Heart right ventricle (tissue), 16 donors: ENCODE data around the gene EVC2. TPM values are rescaled to one million over a fixed set of nuclear protein-coding genes. Genes with fewer than 3 reads are reported as not detected.

Experiments used
- ATAC-seq, 8 donors: fragments of 200-7000 bp; cut with Tn5 transposase; one replicate each; pipeline ENCODE4 v1.9.1; 2020; ENCODE audit warnings: mild to moderate bottlenecking in 8 of 8, moderate library complexity in 8 of 8, moderate number of reproducible peaks in 1 of 8
- DNase-seq, 2 donors: peaks; one replicate each; pipeline ENCODE4 v3.0.0-alpha.2; 2020
- H3K27ac ChIP-seq, 10 donors: fragments of 200-600 bp; sonication (generic) in 2 of 10; one replicate each; pipeline versions ENCODE4 v1.5.0 to v1.8.0; 2020 to 2022; ENCODE audit warnings: mild to moderate bottlenecking in 3 of 10
- H3K27me3 ChIP-seq, 7 donors: fragments of 200-600 bp; one replicate each; pipeline ENCODE4 v1.8.0; 2021 to 2022; ENCODE audit warnings: mild to moderate bottlenecking in 2 of 7
- H3K36me3 ChIP-seq, 9 donors: fragments of 200-600 bp; sonication (generic) in 1 of 9; one replicate each; pipeline versions ENCODE4 v1.5.0 to v1.8.0; 2020 to 2022; ENCODE audit warnings: mild to moderate bottlenecking in 2 of 9
- H3K4me1 ChIP-seq, 9 donors: fragments of 200-600 bp; sonication (generic) in 1 of 9; one replicate each; pipeline versions ENCODE4 v1.5.0 to v1.8.0; 2020 to 2022; ENCODE audit warnings: mild to moderate bottlenecking in 4 of 9
- H3K4me3 ChIP-seq, 10 donors: fragments of 200-600 bp; sonication (generic) in 2 of 10; one replicate each; pipeline versions ENCODE4 v1.5.0 to v1.8.0; 2020 to 2022; ENCODE audit warnings: mild to moderate bottlenecking in 7 of 10, moderate library complexity in 2 of 10
- H3K9me3 ChIP-seq, 11 donors: fragments of 200-600 bp in 10 of 11; sonication (generic) in 2 of 11; one replicate each; pipeline versions ENCODE4 v1.5.0 to v1.8.0; 2013 to 2022; ENCODE audit warnings: mild to moderate bottlenecking in 2 of 11, control low read depth in 1 of 11, moderate library complexity in 1 of 11
- CTCF ChIP-seq, 9 donors: fragments of 200-600 bp; sonication (generic) in 2 of 9; IDR thresholded peaks; one replicate each; pipeline versions ENCODE4 v1.5.0 to v1.8.0; 2021 to 2022; ENCODE audit warnings: antibody characterized with exemption in 9 of 9, mild to moderate bottlenecking in 5 of 9, moderate library complexity in 1 of 9
- WGBS, 2 donors: extraction: QIAGEN DNeasy Blood & Tissue Kit; methylation state at CpG; one replicate each; pipeline ENCODE4 v1.1.7; 2013; ENCODE audit warnings: inconsistent platforms in 1 of 2; 5-methylcytosine and 5-hydroxymethylcytosine counted together
- intact Hi-C, 10 donors: fragments of 100-400 bp; cut with DNase I; formaldehyde crosslinking; loops; one replicate each; pipeline versions ENCODE4 v1.11.1 to v1.14.2; 2022
- polyA plus RNA-seq, 2 donors: library from polyadenylated mRNA; stranded (reverse); fragments of 200-250 nt; gene quantifications; one replicate each; pipeline ENCODE4 v1.2.3, GENCODE V29; 2013
- total RNA-seq, 10 donors: library from RNA; stranded (reverse); fragmentation: NEBNext Ultra II Directional in 3 of 10; extraction: Animal tissue kit (Norgen Biotek cat#: 25700) in 3 of 10; gene quantifications; one replicate each; pipeline versions ENCODE4 v1.2.1 to v1.2.4, GENCODE V29; 2021 to 2023
- donor health status: Arrhythmogenic right ventricular cardiomyopathy.
- donor health status: ischemic (EF 13 %, LVEDD 7.1; RV severe dilation, severe dysfunction).
- donor health status: healthy with polysubstance abuse.
- donor health status: DM: no; HTN: yes; CAD: no.
- donor health status: DM: no; HTN: no; CAD: no.
- donor health status: ischemic (EF 25% LVEDD 6.9; RV normal size, moderate dysfunction).
- donor health status: ischemic (EF 25% LVEDD 5.7; RV mildly dilated, moderate dysfunction).
- donor health status: healthy.
- donor health status: DM: yes; HTN: yes; CAD: no.
- donor health status: Ischemic cardiomyopathy.
- donor health status: ischemic (EF 35%, LVEDD 5.7; RV mildly dilated, moderate dysfunction).
- donor health status: nonischemic (EF 11% LVEDD 7.7; RV severe dilation, severe dysfunction).
- donor health status: DM: yes; HTN: yes; CAD: no.
- donor health status: PGD.
- donor health status: ischemic (EF 29% LVEDD 5.4; RV normal size, mild dysfunction).
- donor health status: nonischemic (EF 23%, LVEDD 6.1; RV moderate dilation, normal function).

Gene EVC2
- total and polyA plus RNA-seq, 12 donors, result 0.47 to 1.5 (median 0.91) TPM

DNA sequence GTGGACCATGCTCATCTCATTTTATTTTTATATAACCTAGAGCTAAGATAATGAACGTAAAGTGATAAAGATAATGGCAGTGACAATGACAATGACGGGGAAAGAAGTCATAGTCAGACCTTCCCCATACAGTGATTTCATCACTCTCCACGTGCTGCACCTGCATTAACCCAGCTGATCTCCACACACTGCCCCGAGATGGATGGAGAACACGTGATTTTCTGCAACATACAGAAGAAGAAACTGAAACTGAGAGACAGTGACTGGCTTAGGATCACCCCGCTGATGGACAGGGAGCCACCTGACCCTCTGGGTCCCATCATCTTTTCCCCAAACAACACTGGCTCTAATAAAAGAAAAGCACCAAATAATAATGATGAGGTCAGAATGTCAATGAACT lies 22.0 kb downstream of the EVC2 start:
- Histone ChIP-seq H3K4me1 (no peaks in the 10 kb centered on the region), H3K4me3 (no peak overlapping the region), H3K27me3 (no peaks in the 10 kb centered on the region), H3K9me3 (peaks cover 0 to 7% (median 0%) of the 10 kb centered on the region in 11 donors), H3K36me3 (peaks cover 0 to 64% (median 0%) of the 10 kb centered on the region in 9 donors), H3K27ac (no peak overlapping the region)
- WGBS, 2 donors, result 91 to 92% methylated on average over 6 of the region's 6 CpGs
- DNase-seq (no peak), ATAC-seq (no peak)
- intact Hi-C loops, result no loop called here
- no peak for TF ChIP-seq CTCF (IDR thresholded peaks at IDR 0.05)

DNA sequence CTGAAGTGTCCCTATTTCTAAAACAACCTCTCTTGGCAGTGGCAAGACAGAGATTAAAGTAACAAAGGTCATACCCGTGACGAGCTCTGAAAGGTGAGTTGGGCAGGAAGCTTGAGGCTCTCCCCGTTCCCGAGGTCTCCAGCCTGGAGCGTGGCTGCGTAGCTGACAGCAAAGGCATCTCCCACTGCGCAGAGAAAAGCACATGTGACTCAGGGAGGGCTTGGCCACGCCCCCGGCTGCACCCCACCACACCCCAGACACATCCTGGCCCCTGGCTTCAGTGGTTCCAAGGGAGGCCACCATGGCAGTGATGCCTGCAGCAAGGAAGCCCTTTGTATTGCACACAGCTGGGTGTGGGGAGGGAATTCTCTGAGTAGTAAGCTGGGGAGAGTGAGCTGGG lies 23.1 kb downstream of the EVC2 start:
- Histone ChIP-seq H3K9me3 (peaks cover 0 to 7% (median 0%) of the 10 kb centered on the region in 11 donors), H3K4me3 (no peak overlapping the region), H3K27ac (no peak overlapping the region), H3K36me3 (peaks cover 0 to 70% (median 0%) of the 10 kb centered on the region in 9 donors), H3K4me1 (no peaks in the 10 kb centered on the region), H3K27me3 (no peaks in the 10 kb centered on the region)
- TF ChIP-seq CTCF (IDR thresholded peaks at IDR 0.05), result no peak
- DNase-seq (no peak), ATAC-seq (no peak)
- intact Hi-C loops, result no loop called here
- 94 to 98% methylated on average over 9 of the region's 9 CpGs for WGBS, 2 donors

- no peaks in the 10 kb centered on the region for H3K4me1 ChIP-seq
- peaks cover 0 to 62% (median 0%) of the 10 kb centered on the region in 9 donors for H3K36me3 ChIP-seq
- H3K9me3 ChIP-seq, result peaks cover 0 to 7% (median 0%) of the 10 kb centered on the region in 11 donors
- no peak for TF ChIP-seq CTCF (IDR thresholded peaks at IDR 0.05)
- no peak overlapping the region for H3K27ac ChIP-seq
- ATAC-seq (peak in 5 of 8 donors; percentile 27 to 83 (median 68)), DNase-seq (no peak)
- intact Hi-C loops, result no loop called here
- no peaks in the 10 kb centered on the region for H3K27me3 ChIP-seq
- WGBS, 2 donors, result 59 to 66% methylated on average over 10 of the region's 10 CpGs
- H3K4me3 ChIP-seq, result no peak overlapping the region
These were observed 24.8 kb downstream of the EVC2 start for GRCh38 chr4:5683566-5683965.

- H3K27ac ChIP-seq, result no peak overlapping the region
- H3K4me1 ChIP-seq, result no peaks in the 10 kb centered on the region
- no peaks in the 10 kb centered on the region for H3K9me3 ChIP-seq
- H3K36me3 ChIP-seq, result peaks cover 0 to 45% (median 0%) of the 10 kb centered on the region in 9 donors
- TF ChIP-seq CTCF (IDR thresholded peaks at IDR 0.05), result no peak
- ATAC-seq (no peak), DNase-seq (no peak)
- intact Hi-C loops, result no loop called here
- 91 to 94% methylated on average over 10 of the region's 10 CpGs for WGBS, 2 donors
- H3K4me3 ChIP-seq, result no peak overlapping the region
- no peaks in the 10 kb centered on the region for H3K27me3 ChIP-seq
These were observed 29.4 kb downstream of the EVC2 start for GRCh38 chr4:5678977-5679376.
